ENCODE results near the gene LMCD1. TPM values are rescaled to one million over a fixed set of nuclear protein-coding genes. Genes with fewer than 3 reads are reported as not detected.

Gene LMCD1
- polyA plus RNA-seq, 1 of the 3 experiments (the other 2 are of a cell fraction), result 23.6 TPM

GRCh38 chr3:8563146-8563545 lies 61.5 kb downstream of the LMCD1 start:
- H4K20me1 ChIP-seq (ENCODE audit: insufficient read depth), result no peaks in the 10 kb centered on the region
- no peaks in the 10 kb centered on the region for H3K27me3 ChIP-seq (ENCODE audit: insufficient read depth)
- no peak overlapping the region for H3K4me3 ChIP-seq (ENCODE audit: low read depth in 2 of 2, low read length in 1 of 2)
- 99% methylated on average over 4 of the region's 4 CpGs for WGBS (ENCODE audit: low lambda C conversion rate)
- H3K36me3 ChIP-seq (replicated peaks in 1 of 2; ENCODE audit: control insufficient read depth in 1 of 2, insufficient read depth in 2 of 2, low read length in 1 of 2), result peaks cover 0 to 38% of the 10 kb centered on the region in 2 experiments
- TF ChIP-seq POLR2AphosphoS5 (IDR thresholded peaks at IDR 0.05; ENCODE audit: low read depth, low read length) (no peak), RXRA (IDR thresholded peaks at IDR 0.05; ENCODE audit: borderline replicate concordance, low read depth) (no peak), USF2 (IDR thresholded peaks at IDR 0.05; ENCODE audit: borderline replicate concordance, low read depth, low read length) (no peak), EP300 (IDR thresholded peaks at IDR 0.05; ENCODE audit: borderline replicate concordance in 1 of 2, low read depth in 1 of 2, low read length in 1 of 2) (no peak), CHD2 (IDR thresholded peaks at IDR 0.05; ENCODE audit: low read length, partially characterized antibody) (no peak), RFX5 (IDR thresholded peaks at IDR 0.05; ENCODE audit: low read length) (no peak), MEF2A (IDR thresholded peaks at IDR 0.05; ENCODE audit: borderline replicate concordance, low read depth) (no peak), FOXJ3 (CRISPR knock-in tag; IDR thresholded peaks at IDR 0.05) (no peak), SIN3A (IDR thresholded peaks at IDR 0.05; ENCODE audit: borderline replicate concordance, low read depth, low read length) (no peak), NRF1 (IDR thresholded peaks at IDR 0.05; ENCODE audit: low read depth, low read length) (no peak), TCF12 (IDR thresholded peaks at IDR 0.05) (no peak), EZH2phosphoT487 (IDR thresholded peaks at IDR 0.05; ENCODE audit: borderline replicate concordance, low read depth) (no peak), PBX3 (IDR thresholded peaks at IDR 0.05) (no peak), MAX (IDR thresholded peaks at IDR 0.05; ENCODE audit: low read depth) (no peak), CTCF (IDR thresholded peaks at IDR 0.05) (no peak)
- no peaks in the 10 kb centered on the region; a peak in 1 of 4 replicates for H3K4me1 ChIP-seq (ENCODE audit: control insufficient read depth in 1 of 2, insufficient read depth in 2 of 2, low read depth in 1 of 2, low read length in 1 of 2)
- no peak overlapping the region for H2AFZ ChIP-seq (ENCODE audit: low read depth)
- H3K27ac ChIP-seq (ENCODE audit: low read depth in 2 of 2, low read length in 1 of 2), result no peak overlapping the region; a peak in 1 of 4 replicates
- CTCF ChIA-PET, result no interaction called here
- H3K9ac ChIP-seq, result no peak overlapping the region
- H3K4me2 ChIP-seq, result no peak overlapping the region
- H3K9me3 ChIP-seq, result no peaks in the 10 kb centered on the region
- H3K79me2 ChIP-seq (ENCODE audit: insufficient read depth), result no peaks in the 10 kb centered on the region
- POLR2A ChIA-PET, result no interaction called here
- no peaks in the 10 kb centered on the region for H3K9me2 ChIP-seq
- no peak for DNase-seq
- no peaks in the 10 kb centered on the region for H3F3A ChIP-seq (replicated peaks; ENCODE audit: insufficient read depth)
